ENCODE data around the gene CPT1C. TPM values are rescaled to one million over a fixed set of nuclear protein-coding genes. Genes with fewer than 3 reads are reported as not detected.

CPT1C gene
- total RNA-seq, 1 donor = 0.73 TPM

DNA sequence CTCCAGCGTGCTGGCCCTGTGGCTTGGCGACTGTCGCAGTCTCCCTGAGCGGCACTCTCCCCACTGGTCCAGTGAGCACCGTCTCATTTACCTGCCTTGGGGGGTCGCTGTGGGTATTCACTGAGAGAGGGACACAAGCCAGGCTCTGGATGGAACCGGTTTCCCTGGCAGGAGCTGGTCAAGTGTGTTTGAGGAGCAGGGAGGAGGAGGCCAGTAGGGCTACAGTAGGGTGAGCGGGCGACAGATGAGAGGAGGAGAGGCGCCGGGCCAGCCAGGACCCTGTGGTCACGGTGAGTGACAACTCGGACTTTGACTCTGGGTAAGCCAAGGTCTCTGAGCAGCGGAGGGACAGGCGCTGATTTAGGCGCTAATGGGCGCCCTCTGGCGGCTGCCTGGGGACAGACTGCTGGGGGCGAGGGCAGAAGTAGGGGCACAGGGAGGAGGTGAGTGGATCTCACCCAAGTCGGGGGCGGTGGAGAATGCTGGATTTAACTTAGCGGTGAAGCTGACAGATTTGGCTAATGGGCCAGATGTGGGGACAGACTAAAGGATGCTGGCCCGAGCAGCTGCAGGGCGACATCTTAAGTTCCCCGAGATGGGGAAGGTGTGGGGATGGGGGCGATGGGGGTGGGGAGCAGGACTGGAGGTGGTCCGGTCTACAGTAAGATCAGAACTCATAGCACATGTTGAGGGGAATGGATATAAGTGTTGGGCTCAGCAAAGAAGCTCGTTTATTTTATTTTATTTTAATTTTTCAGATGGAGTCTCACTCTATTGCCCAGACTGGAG is 18.6 kb upstream of the CPT1C start:
- Histone ChIP-seq H3K4me3 (ENCODE audit: low read length) (no peak overlapping the region), H3K27me3 (ENCODE audit: insufficient read depth, low read length) (no peaks in the 10 kb centered on the region), H3K9me3 (ENCODE audit: low read depth, low read length) (no peaks in the 10 kb centered on the region), H3K4me1 (ENCODE audit: insufficient read depth, low read length) (peaks cover 15% of the 10 kb centered on the region)

- Histone ChIP-seq H3K9me3 (ENCODE audit: low read depth, low read length) (no peaks in the 10 kb centered on the region), H3K27me3 (ENCODE audit: insufficient read depth, low read length) (no peaks in the 10 kb centered on the region), H3K4me1 (ENCODE audit: insufficient read depth, low read length) (peaks cover 48% of the 10 kb centered on the region), H3K4me3 (ENCODE audit: low read length) (peak overlapping the region; percentile 91)
Observed at GRCh38 chr19:49676136-49676783, 14.7 kb upstream of the CPT1C start.

- Histone ChIP-seq H3K4me3 (ENCODE audit: low read length) (peak overlapping the region; percentile 91), H3K4me1 (ENCODE audit: insufficient read depth, low read length) (peaks cover 48% of the 10 kb centered on the region), H3K27me3 (ENCODE audit: insufficient read depth, low read length) (no peaks in the 10 kb centered on the region), H3K9me3 (ENCODE audit: low read depth, low read length) (no peaks in the 10 kb centered on the region)
Observed at GRCh38 chr19:49676784-49677230, 14.1 kb upstream of the CPT1C start.

DNA sequence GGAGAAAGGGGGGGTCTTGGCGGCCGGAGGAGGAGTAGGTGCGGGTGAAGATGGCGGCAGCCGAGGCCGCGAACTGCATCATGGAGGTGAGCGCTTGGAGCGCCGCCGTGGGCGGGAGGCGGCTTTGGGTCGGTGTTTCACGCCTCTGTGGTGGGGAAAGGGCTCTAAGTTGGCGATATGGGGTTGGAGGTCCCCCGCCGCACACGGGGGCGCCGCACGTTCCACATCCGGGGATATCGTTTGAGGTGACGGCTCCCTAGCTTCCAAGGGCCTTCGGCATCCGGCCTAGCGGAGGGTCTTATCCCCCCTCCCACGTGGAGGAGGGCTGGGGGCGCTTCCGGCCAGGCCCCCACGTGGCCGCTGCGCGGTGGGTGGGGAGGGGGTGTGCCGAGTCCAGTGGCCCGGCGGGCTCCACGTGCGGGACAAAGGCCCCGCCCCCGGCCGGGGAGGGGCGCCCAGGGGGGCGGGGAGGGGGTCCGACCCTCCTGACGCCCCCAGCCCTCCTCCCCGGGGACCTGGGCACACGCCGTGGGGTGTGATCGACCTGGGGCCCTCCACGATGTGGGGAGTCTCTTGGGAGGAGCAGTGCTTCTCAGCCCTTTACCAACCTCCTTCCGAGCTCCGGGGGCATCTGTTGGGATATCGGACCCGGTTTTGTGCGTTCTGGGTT is 13.6 kb upstream of the CPT1C start, which contains the start of gene PRMT1:
TSS of gene PRMT1 (plus strand) at position 41 of the 670 bp plus-strand sequence. CDS start at position 51, 10 bp downstream.
- Histone ChIP-seq H3K4me3 (ENCODE audit: low read length) (peak within 1 kb of the TSS; percentile 91), H3K27me3 (ENCODE audit: insufficient read depth, low read length) (no peaks in the 10 kb centered on the region), H3K9me3 (ENCODE audit: low read depth, low read length) (no peaks in the 10 kb centered on the region), H3K4me1 (ENCODE audit: insufficient read depth, low read length) (peaks cover 43% of the 10 kb centered on the region)

DNA sequence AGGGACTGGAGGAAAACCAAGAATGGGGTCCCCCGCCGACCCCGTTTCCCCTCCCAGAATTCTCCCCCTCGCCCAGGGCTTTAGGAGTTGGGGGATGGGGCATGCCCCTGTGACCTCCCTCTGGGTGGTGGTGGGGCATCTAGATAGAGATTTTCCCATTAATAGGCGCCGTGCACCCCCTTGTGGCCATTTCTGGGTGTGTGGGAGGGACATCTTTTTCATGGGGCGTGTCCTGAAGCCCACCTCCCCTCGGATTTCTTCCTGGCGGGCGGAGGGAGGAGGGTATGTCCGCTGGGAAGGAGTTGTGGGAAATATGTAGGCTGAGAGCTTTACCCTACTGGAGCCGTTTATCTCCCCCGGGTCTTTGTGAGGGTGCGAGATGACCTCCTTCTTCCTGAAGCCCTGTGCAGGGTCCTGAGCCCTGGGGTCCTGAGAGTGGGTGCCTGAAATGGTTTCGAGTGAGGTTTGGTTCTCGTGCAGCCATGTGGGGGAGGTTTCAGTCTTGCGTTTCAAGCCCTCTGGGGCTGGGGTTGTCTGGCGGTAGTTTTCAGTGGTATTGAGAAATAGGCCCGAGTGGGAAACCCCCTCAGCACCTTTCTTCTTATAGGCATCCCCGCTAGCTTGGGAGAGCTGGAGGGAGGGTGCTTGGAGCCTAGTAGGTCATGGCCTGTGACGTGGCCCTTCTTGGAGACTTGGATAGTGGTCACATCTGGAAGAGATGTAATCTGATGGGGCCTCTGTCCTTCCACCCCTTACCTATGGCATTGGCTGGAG is 12.8 kb upstream of the CPT1C start:
- Histone ChIP-seq H3K4me3 (ENCODE audit: low read length) (peak overlapping the region; percentile 91), H3K9me3 (ENCODE audit: low read depth, low read length) (no peaks in the 10 kb centered on the region), H3K4me1 (ENCODE audit: insufficient read depth, low read length) (peaks cover 43% of the 10 kb centered on the region), H3K27me3 (ENCODE audit: insufficient read depth, low read length) (no peaks in the 10 kb centered on the region)

DNA sequence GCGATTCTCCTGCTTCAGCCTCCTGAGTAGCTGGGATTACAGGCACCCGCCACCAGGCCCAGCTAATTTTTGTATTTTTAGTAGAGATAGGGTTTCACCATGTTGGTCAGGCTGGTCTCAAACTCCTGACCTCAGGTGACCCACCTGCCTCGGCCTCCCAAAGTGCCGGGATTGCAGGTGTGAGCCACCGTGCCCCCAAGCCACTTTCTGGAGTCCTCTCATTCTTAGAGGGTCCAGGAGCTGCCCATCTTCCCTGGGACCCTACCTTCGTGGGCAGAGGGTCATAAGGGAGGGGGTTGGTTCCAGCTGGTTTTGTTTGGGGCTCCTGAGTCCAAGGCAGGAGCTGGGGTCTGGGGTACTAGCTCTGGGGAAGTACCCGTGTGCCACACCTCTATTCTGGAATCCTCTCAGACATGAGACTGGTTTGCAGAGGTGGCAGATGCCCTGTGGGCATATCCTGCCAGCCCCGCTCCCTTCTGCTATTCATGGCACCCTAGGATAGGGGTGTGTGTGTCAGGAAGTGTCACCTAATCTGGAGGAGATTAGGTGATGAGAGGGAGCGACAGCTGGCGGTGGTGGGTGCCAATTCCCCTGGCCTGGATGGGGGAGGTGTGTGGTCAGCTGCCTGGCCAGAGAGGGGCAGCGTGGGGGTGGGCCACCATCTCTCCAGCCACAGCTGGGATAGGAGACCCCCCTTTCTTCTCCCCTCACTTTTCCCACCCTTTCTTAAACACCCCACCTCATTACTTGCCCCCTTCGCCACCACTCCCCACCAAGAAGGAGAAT is 11.7 kb upstream of the CPT1C start:
- Histone ChIP-seq H3K4me3 (ENCODE audit: low read length) (no peak overlapping the region), H3K27me3 (ENCODE audit: insufficient read depth, low read length) (no peaks in the 10 kb centered on the region), H3K9me3 (ENCODE audit: low read depth, low read length) (no peaks in the 10 kb centered on the region), H3K4me1 (ENCODE audit: insufficient read depth, low read length) (peaks cover 43% of the 10 kb centered on the region)

DNA sequence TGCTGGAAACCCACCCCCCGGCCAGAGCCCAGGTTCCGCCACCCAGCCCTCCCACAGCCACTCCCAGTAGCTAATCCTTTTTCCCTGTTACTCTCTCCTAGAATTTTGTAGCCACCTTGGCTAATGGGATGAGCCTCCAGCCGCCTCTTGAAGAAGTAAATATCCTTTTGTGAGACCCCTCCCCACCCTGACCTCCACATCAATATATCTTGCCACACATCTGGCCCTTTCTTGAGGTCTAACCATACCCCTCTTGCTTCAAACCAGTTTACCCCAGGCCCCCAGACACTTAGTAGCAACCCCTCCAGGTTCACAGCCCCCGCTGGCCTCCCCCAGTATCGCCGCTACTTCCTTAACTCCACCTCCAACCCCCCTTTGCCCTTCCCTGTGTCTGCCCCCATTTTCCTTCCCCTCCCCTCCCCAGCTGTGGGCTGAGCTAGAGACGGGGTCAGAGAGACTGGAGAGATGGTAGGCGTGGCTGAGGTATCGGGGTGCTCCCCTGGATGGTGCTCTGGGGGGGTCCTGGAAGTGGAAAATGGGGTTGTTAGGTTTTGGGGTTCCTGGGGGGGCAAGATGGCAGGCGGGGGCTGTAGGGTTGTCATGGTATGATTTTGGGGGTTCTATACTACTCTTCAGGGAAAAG is 11.0 kb upstream of the CPT1C start:
- Histone ChIP-seq H3K4me3 (ENCODE audit: low read length) (no peak overlapping the region), H3K4me1 (ENCODE audit: insufficient read depth, low read length) (peaks cover 43% of the 10 kb centered on the region), H3K9me3 (ENCODE audit: low read depth, low read length) (no peaks in the 10 kb centered on the region), H3K27me3 (ENCODE audit: insufficient read depth, low read length) (no peaks in the 10 kb centered on the region)

- H3K9me3 ChIP-seq (ENCODE audit: low read depth, low read length) = no peaks in the 10 kb centered on the region
- no peaks in the 10 kb centered on the region for H3K27me3 ChIP-seq (ENCODE audit: insufficient read depth, low read length)
- H3K4me1 ChIP-seq (ENCODE audit: insufficient read depth, low read length) = peaks cover 39% of the 10 kb centered on the region
- H3K4me3 ChIP-seq (ENCODE audit: low read length) = no peak overlapping the region
Observed at GRCh38 chr19:49680421-49681351, 10.2 kb upstream of the CPT1C start.

DNA sequence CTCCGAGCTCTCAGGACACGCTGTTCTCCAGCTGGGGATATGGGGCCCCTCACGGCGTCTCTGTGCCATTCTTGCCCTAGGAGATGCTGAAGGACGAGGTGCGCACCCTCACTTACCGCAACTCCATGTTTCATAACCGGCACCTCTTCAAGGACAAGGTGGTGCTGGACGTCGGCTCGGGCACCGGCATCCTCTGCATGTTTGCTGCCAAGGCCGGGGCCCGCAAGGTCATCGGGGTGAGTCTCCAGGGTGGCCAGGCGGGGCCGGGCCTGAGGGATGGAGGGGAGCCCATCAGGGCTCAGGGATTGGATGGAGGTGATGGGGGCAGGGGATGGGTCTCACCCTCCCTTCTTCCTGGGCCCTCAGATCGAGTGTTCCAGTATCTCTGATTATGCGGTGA is 9.1 kb upstream of the CPT1C start:
- Histone ChIP-seq H3K4me3 (ENCODE audit: low read length) (no peak overlapping the region), H3K9me3 (ENCODE audit: low read depth, low read length) (no peaks in the 10 kb centered on the region), H3K4me1 (ENCODE audit: insufficient read depth, low read length) (peaks cover 33% of the 10 kb centered on the region), H3K27me3 (ENCODE audit: insufficient read depth, low read length) (no peaks in the 10 kb centered on the region)

DNA sequence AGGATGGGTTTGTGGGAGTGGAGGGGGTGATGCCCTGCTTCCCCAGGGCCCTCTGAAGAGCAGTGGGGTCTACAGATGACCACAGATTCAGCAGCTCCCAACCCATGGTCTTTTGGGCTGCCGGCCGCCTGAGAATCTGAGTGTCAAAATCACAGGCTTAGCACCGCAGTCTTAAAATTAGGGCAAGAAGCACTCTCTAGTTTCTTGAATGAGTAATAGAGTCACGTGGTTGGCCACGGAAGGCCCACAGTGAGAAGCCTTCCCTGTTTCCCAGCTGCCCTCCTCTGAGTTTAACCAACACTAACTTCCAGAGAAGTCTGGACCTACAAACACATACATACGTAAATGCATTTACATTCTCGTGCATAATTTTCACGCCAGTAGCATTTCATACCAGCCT is 8.6 kb upstream of the CPT1C start:
- H3K9me3 ChIP-seq (ENCODE audit: low read depth, low read length) = no peaks in the 10 kb centered on the region
- H3K4me3 ChIP-seq (ENCODE audit: low read length) = no peak overlapping the region
- peaks cover 33% of the 10 kb centered on the region for H3K4me1 ChIP-seq (ENCODE audit: insufficient read depth, low read length)
- no peaks in the 10 kb centered on the region for H3K27me3 ChIP-seq (ENCODE audit: insufficient read depth, low read length)

DNA sequence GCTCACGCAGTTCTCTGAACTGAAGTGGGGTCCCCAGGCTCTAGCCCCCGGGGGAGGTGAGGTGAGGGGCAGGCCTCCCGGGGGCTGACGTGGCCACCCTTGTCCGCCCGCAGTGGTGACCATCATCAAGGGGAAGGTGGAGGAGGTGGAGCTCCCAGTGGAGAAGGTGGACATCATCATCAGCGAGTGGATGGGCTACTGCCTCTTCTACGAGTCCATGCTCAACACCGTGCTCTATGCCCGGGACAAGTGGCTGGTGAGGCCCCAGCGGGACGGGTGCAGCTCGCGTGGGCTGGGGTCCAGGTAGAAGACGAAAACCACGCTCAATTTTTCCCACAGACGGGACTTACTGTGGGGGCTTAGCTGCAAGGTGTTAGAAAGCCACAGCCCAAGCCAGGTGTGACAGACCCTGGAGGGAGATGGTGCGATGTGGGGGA is 7.1 kb upstream of the CPT1C start:
- no peaks in the 10 kb centered on the region for H3K9me3 ChIP-seq (ENCODE audit: low read depth, low read length)
- no peak overlapping the region for H3K4me3 ChIP-seq (ENCODE audit: low read length)
- H3K4me1 ChIP-seq (ENCODE audit: insufficient read depth, low read length) = peaks cover 26% of the 10 kb centered on the region
- no peaks in the 10 kb centered on the region for H3K27me3 ChIP-seq (ENCODE audit: insufficient read depth, low read length)

- no peaks in the 10 kb centered on the region for H3K27me3 ChIP-seq (ENCODE audit: insufficient read depth, low read length)
- H3K4me3 ChIP-seq (ENCODE audit: low read length) = no peak overlapping the region
- H3K4me1 ChIP-seq (ENCODE audit: insufficient read depth, low read length) = peaks cover 22% of the 10 kb centered on the region
- H3K9me3 ChIP-seq (ENCODE audit: low read depth, low read length) = no peaks in the 10 kb centered on the region
Observed at GRCh38 chr19:49684251-49684982, 6.5 kb upstream of the CPT1C start.

Data from mononuclear cell (primary cell).